Measurements from ENCODE around the gene MTM1. TPM values are rescaled to one million over a fixed set of nuclear protein-coding genes. Genes with fewer than 3 reads are reported as not detected.
A peak's percentile ranks its signal among the peaks of the same experiment; 100 is the strongest.

MTM1 gene
- total and polyA plus RNA-seq, 9 of the 15 experiments (the other 6 are each of a cell fraction or from before 2014, with no cell fraction given), result 5.6 to 13.3 (median 9.5) TPM

DNA sequence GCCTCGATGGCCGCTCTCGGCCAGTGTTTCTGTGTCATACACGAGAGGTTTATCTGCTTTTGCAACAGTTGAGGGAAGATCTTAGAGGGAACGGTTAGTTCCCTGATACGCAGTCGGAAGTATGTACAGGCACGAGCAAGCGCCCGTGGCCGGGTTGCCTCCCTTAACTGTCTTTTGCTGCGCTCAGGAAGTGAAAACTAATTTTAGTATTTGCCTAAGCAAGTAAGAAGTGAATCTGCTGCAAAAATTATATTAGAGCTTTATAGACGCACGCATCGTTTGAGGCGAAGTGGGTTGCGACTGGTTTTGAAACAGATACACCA lies 695 bp downstream of the MTM1 start (continued):
- TF ChIP-seq, protein P1, sequence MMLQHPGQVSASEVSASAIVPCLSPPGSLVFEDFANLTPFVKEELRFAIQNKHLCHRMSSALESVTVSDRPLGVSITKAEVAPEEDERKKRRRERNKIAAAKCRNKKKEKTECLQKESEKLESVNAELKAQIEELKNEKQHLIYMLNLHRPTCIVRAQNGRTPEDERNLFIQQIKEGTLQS (IDR thresholded peaks at IDR 0.05), result no peak
- TF ChIP-seq, protein P1 (CRISPR knock-in tag; conservative IDR thresholded peaks at IDR 0.05), result no peak
- TF ChIP-seq HOXB6 (CRISPR knock-in tag; IDR thresholded peaks at IDR 0.05; ENCODE audit: borderline replicate concordance), result no peak
- TF ChIP-seq, protein P2, sequence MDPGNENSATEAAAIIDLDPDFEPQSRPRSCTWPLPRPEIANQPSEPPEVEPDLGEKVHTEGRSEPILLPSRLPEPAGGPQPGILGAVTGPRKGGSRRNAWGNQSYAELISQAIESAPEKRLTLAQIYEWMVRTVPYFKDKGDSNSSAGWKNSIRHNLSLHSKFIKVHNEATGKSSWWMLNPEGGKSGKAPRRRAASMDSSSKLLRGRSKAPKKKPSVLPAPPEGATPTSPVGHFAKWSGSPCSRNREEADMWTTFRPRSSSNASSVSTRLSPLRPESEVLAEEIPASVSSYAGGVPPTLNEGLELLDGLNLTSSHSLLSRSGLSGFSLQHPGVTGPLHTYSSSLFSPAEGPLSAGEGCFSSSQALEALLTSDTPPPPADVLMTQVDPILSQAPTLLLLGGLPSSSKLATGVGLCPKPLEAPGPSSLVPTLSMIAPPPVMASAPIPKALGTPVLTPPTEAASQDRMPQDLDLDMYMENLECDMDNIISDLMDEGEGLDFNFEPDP (CRISPR knock-in tag; IDR thresholded peaks at IDR 0.05), result no peak
- TF ChIP-seq SMAD4 (CRISPR knock-in tag; conservative IDR thresholded peaks at IDR 0.05), result no peak
- no peak for TF ChIP-seq ZNF584 (CRISPR knock-in tag; IDR thresholded peaks at IDR 0.05; ENCODE audit: low read depth)
- TF ChIP-seq EP400 (IDR thresholded peaks at IDR 0.05), result no peak
- peak; percentile 31 for TF ChIP-seq KDM5B (IDR thresholded peaks at IDR 0.05; ENCODE audit: insufficient replicate concordance, low read depth, low read length)
- no peak for TF ChIP-seq MAFF (IDR thresholded peaks at IDR 0.05; ENCODE audit: low read length)
- TF ChIP-seq CHD1 (IDR thresholded peaks at IDR 0.05; ENCODE audit: low read length), result no peak
- no peak for TF ChIP-seq CBX8 (IDR thresholded peaks at IDR 0.05; ENCODE audit: borderline replicate concordance, extremely low read depth, low read depth, low read length, poor library complexity, severe bottlenecking)
- TF ChIP-seq HNRNPH1 (optimal IDR thresholded peaks at IDR 0.05; ENCODE audit: low read depth, low read length), result no peak
- no peak for TF ChIP-seq NFRKB (IDR thresholded peaks at IDR 0.05; ENCODE audit: low read depth)
- no peak for TF ChIP-seq EWSR1 (IDR thresholded peaks at IDR 0.05; ENCODE audit: borderline replicate concordance, low read depth, partially characterized antibody)
- TF ChIP-seq ZFX (CRISPR knock-in tag; IDR thresholded peaks at IDR 0.05), result 0 out of 2 replicates have a peak, but pooled peaks have one; percentile 3
- no peak for TF ChIP-seq MAFK (IDR thresholded peaks at IDR 0.05; ENCODE audit: low read length)
- TF ChIP-seq OTX1 (CRISPR knock-in tag; IDR thresholded peaks at IDR 0.05), result no peak
- TF ChIP-seq, protein P3, sequence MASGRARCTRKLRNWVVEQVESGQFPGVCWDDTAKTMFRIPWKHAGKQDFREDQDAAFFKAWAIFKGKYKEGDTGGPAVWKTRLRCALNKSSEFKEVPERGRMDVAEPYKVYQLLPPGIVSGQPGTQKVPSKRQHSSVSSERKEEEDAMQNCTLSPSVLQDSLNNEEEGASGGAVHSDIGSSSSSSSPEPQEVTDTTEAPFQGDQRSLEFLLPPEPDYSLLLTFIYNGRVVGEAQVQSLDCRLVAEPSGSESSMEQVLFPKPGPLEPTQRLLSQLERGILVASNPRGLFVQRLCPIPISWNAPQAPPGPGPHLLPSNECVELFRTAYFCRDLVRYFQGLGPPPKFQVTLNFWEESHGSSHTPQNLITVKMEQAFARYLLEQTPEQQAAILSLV (tag; IDR thresholded peaks at IDR 0.05), result no peak
- TF ChIP-seq, protein P4, sequence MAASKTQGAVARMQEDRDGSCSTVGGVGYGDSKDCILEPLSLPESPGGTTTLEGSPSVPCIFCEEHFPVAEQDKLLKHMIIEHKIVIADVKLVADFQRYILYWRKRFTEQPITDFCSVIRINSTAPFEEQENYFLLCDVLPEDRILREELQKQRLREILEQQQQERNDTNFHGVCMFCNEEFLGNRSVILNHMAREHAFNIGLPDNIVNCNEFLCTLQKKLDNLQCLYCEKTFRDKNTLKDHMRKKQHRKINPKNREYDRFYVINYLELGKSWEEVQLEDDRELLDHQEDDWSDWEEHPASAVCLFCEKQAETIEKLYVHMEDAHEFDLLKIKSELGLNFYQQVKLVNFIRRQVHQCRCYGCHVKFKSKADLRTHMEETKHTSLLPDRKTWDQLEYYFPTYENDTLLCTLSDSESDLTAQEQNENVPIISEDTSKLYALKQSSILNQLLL (CRISPR knock-in tag; IDR thresholded peaks at IDR 0.05; ENCODE audit: borderline replicate concordance), result no peak
- peak; percentile 53; the same call in 1 of the 2 replicates for TF ChIP-seq RBFOX2 (IDR thresholded peaks at IDR 0.05; ENCODE audit: low read depth, low read length)
- no peak for TF ChIP-seq ZNF551 (CRISPR knock-in tag; IDR thresholded peaks at IDR 0.05)
- no peak for TF ChIP-seq MTA1 (IDR thresholded peaks at IDR 0.05; ENCODE audit: borderline replicate concordance)
- TF ChIP-seq, protein P5, sequence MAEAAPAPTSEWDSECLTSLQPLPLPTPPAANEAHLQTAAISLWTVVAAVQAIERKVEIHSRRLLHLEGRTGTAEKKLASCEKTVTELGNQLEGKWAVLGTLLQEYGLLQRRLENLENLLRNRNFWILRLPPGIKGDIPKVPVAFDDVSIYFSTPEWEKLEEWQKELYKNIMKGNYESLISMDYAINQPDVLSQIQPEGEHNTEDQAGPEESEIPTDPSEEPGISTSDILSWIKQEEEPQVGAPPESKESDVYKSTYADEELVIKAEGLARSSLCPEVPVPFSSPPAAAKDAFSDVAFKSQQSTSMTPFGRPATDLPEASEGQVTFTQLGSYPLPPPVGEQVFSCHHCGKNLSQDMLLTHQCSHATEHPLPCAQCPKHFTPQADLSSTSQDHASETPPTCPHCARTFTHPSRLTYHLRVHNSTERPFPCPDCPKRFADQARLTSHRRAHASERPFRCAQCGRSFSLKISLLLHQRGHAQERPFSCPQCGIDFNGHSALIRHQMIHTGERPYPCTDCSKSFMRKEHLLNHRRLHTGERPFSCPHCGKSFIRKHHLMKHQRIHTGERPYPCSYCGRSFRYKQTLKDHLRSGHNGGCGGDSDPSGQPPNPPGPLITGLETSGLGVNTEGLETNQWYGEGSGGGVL (CRISPR knock-in tag; IDR thresholded peaks at IDR 0.05), result no peak
- no peak for TF ChIP-seq NELFE (IDR thresholded peaks at IDR 0.05; ENCODE audit: insufficient read depth, insufficient read length)
